GM12878 (cell line): Measurements from ENCODE around the gene UAP1L1.

ENCODE experiments used
- CREM ChIP-seq: IDR thresholded peaks from 2 replicates; pipeline ENCODE4 v1.6.1; 2014; ENCODE audit warnings: antibody characterized with exemption, low read depth
- EZH2 ChIP-seq: IDR thresholded peaks from 2 replicates; pipeline ENCODE4 v1.6.1; 2012; ENCODE audit warnings: low read depth, mild to moderate bottlenecking, control low read depth, inconsistent platforms, low read length, borderline replicate concordance; ENCODE audit not compliant: control insufficient read depth
- POLR2A ChIP-seq: IDR thresholded peaks from 2 replicates; pipeline ENCODE4 v1.6.1; 2011; ENCODE audit warnings: low read depth, mild to moderate bottlenecking, low read length
- REST ChIP-seq: IDR thresholded peaks from 2 replicates; pipeline ENCODE4 v1.6.1; 2012; ENCODE audit warnings: mild to moderate bottlenecking, low read depth, low read length
- TARDBP ChIP-seq: IDR thresholded peaks from 2 replicates; pipeline ENCODE4 v1.6.1; 2016; ENCODE audit warnings: borderline replicate concordance
- ZNF24 ChIP-seq: fragments of 450-650 bp; IDR thresholded peaks from 2 replicates; pipeline ENCODE4 v1.6.1; 2017; ENCODE audit warnings: antibody characterized with exemption, mild to moderate bottlenecking
- ZSCAN29 ChIP-seq: fragments of 450-650 bp; IDR thresholded peaks from 2 replicates; pipeline ENCODE4 v1.6.1; 2017; ENCODE audit warnings: mild to moderate bottlenecking, moderate library complexity

DNA sequence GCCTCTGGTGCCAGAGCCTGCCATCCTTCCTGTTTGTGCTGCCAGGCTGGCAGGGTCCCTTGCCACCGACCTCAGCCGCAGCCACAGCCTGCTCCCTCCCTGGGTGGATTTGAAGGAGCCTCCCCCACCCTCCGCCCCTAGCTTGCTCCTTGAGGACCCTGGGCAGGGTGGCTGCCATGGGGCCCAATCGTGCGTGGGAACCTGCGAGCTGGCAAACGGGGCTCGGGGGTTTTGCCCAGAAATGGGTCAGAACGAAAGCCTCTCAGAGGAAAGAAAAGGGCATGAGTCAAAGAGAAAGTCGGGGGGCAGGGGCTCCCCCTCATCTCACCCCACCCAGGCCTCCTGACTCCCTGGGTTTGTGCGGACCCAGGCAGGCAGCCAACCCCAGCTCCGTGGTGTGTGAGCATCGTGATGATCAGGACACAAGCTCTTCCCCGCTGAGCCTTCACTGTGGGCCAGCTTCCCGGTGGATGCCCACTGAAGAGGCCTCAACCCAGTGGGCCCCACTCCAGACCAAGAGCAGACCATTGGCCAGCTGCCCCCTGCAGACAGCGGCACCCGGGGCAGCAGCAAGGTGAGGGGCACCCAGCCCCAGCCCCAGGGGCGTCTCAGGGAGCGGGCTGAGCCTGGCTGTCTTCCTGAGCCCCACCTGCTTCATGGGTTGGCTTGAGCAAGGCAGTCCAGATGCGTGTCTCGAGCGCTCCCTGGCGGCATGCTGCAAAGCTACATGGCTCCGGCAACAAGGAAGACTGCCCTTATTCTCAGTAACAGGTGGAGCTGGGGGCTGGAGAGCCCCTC lies 42.4 kb upstream of the UAP1L1 start:
- TF ChIP-seq REST = no peak
- TF ChIP-seq ZNF24 = no peak
- no peak for TF ChIP-seq POLR2A
- no peak for TF ChIP-seq EZH2
- no peak for TF ChIP-seq CREM
- no peak for TF ChIP-seq ZSCAN29
- TF ChIP-seq TARDBP = no peak
